BJ (cell line): ENCODE measurements around the gene UNK. TPM values are rescaled to one million over a fixed set of nuclear protein-coding genes. Genes with fewer than 3 reads are reported as not detected.

Experiments used
- CTCF ChIA-PET: fragments of 350-600 bp; formaldehyde crosslinking; extraction: SDS; loops from one replicate; lab custom pipeline; 2021; ENCODE audit warnings: antibody characterized with exemption, inconsistent platforms; lab: Yijun Ruan, JAX
- POLR2A ChIA-PET: fragments of 300-600 bp; sonication (Branson Sonifier 250); formaldehyde crosslinking; extraction: SDS; loops from one replicate; lab custom pipeline; 2021; ENCODE audit warnings: antibody characterized with exemption; lab: Charles Lee
- DNase-seq: peaks from one replicate; pipeline ENCODE4 v3.0.0-alpha.2; 2011; ENCODE audit warnings: low read depth
- H3K27me3 ChIP-seq: 2 replicates; pipeline ENCODE4 v1.6.0; 2011; ENCODE audit warnings: low read length; ENCODE audit not compliant: control insufficient read depth, insufficient read depth
- H3K36me3 ChIP-seq: 2 replicates; pipeline ENCODE4 v1.5.1; 2011; ENCODE audit warnings: low read length; ENCODE audit not compliant: control insufficient read depth, insufficient read depth
- H3K4me3 ChIP-seq: 2 replicates; pipeline ENCODE4 v1.5.1; 2011; ENCODE audit warnings: low read depth, mild to moderate bottlenecking, control low read depth, low read length
- CTCF ChIP-seq: IDR thresholded peaks from 2 replicates; pipeline ENCODE4 v1.5.1; 2011; ENCODE audit warnings: low read depth, mild to moderate bottlenecking, control low read depth, inconsistent platforms, low read length, moderate library complexity; ENCODE audit not compliant: insufficient read depth
- polyA minus RNA-seq: library from RNA; depleted of rRNA, polyadenylated mRNA; stranded (reverse); fragments of >200 nt; gene quantifications from 2 replicates; pipeline ENCODE4 v1.2.3, GENCODE V29; 2011; rRNA and poly(A)+ RNA removed
- polyA plus RNA-seq: library from polyadenylated mRNA; depleted of rRNA; stranded (reverse); fragments of >200 nt; gene quantifications from 2 replicates; pipeline ENCODE4 v1.2.3, GENCODE V29; 2011; rRNA removed

Gene UNK
- polyA plus RNA-seq (7.2 and 8.5 TPM in 2 replicates), polyA minus RNA-seq (9.7 and 11.0 TPM in 2 replicates)

DNA sequence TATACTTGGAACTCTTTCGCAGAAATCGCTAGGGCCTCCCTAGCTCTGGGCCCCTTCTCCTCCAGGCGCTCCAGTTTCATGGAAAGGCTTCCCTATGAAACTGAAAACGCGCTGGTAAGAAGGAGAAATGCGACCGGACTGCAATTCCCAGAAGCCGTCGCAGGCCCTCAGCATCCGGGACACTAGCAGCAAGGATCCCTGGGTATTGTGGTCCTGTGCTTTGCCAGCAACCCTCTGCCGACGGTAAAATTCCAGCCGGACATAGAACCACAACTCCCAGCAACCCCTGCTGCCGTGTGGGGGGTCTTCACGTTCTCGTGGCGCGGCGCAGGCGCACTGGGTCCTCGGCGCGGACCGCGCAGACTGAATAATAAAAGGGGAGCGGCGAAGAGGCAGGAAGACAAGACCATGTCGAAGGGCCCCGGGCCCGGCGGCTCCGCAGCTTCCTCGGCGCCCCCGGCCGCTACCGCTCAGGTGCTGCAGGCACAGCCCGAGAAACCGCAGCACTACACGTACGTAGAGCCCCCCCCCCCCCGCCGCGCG, at the start of gene UNK:
Gene UNK, plus strand, starts transcription at position 334 of the 543 bp plus-strand sequence. Its CDS starts 75 bp downstream, at position 409.
- TF ChIP-seq CTCF, result no peak
- peak; percentile 94 for DNase-seq
- Histone ChIP-seq H3K4me3 (peak within 1 kb of the TSS; percentile 68), H3K27me3 (no peaks in the 10 kb centered on the region), H3K36me3 (no peaks in the 10 kb centered on the region)
- CTCF ChIA-PET, result interaction anchor here (0.5 to 4.9 kb wide), 8 partner anchors 12 to 528 kb away, joined by 3 to 35 read pairs (median 6); partner anchors contain the start of genes GALK1 and MRPL38
- POLR2A ChIA-PET, result interaction anchor here (0.7 to 1.3 kb wide), 2 partner anchors 110 to 288 kb away, joined by 12 to 18 read pairs; no protein-coding TSS in a partner anchor

DNA sequence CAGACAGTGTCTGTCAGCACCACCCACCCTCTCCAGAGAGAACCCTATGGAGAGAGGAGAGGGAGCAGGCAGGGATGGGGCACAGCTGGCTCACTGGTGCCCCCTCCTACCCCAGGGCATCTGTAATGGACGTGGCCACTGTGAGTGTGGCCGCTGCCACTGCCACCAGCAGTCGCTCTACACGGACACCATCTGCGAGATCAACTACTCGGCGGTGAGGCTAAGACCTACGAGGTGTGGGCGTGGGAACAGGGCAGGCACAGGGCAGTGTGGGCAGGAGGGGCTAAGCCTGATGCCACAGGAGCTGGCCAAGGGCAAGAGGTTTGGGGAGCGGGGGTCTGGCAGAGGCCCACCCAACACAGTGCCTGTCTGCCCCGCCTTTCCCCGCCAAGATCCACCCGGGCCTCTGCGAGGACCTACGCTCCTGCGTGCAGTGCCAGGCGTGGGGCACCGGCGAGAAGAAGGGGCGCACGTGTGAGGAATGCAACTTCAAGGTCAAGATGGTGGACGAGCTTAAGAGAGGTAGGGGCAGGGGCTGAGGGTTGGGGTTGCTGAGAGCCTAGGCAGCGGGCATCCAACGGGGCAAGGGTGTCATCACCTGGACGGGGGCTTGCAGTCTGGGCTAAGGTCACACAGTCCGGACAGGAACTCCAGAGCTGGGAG, 48.3 kb upstream of the UNK start:
- ChIA-PET POLR2A (no interaction called here), CTCF (interaction anchor here (0.6 to 3.1 kb wide), 3 partner anchors 11 to 56 kb away, joined by 3 to 17 read pairs (median 3); no protein-coding TSS in a partner anchor)
- no peak for DNase-seq

GRCh38 chr17:75737133-75737962, 47.3 kb upstream of the UNK start:
- no peaks in the 10 kb centered on the region for H3K36me3 ChIP-seq
- CTCF ChIA-PET, result interaction anchor here (0.6 to 3.1 kb wide), 6 partner anchors 10 to 104 kb away, joined by 3 to 17 read pairs (median 6); partner anchors contain the start of gene SMIM5
- H3K27me3 ChIP-seq, result no peaks in the 10 kb centered on the region
- no peak for DNase-seq
- POLR2A ChIA-PET, result no interaction called here
- no peak for TF ChIP-seq CTCF
- no peak overlapping the region for H3K4me3 ChIP-seq

More for the DNA sequence above, 48.3 kb upstream of the UNK start:
- Histone ChIP-seq H3K36me3 (no peaks in the 10 kb centered on the region), H3K4me3 (no peak overlapping the region), H3K27me3 (no peaks in the 10 kb centered on the region)
- TF ChIP-seq CTCF, result no peak

DNA sequence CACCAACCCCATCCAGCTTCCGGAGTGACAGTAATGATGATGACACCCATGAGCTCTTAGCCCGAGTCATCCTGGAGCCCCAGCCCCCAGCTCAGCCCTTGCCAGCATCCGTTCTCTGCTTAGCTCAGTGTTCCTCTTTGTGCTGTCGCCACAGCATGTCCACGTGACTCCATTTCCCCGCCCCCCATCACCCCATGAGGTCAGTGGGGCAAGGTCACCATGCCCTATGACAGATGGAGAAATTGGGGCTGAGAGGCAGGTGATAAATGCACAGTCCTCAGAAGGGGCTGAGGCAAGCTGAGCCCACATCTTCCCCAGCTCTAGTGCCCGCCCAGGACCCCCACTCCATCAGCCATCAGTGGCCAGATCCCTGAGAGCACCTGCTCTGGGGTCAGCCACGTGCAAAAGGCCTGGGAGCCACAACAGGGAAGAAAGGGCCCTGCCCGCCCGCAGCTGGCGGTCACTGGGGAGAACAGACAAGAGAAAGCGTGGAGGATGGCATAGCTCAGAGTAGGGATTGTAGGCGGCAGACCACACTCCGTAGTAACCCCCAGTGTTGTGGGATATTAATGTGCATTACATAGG, 46.3 kb upstream of the UNK start:
- TF ChIP-seq CTCF, result no peak
- CTCF ChIA-PET, result interaction anchor here (1.0 to 3.1 kb wide), 7 partner anchors 9 to 105 kb away, joined by 3 to 17 read pairs (median 10); partner anchors contain the start of gene SMIM5
- H3K4me3 ChIP-seq, result no peak overlapping the region
- no peak for DNase-seq
- no peaks in the 10 kb centered on the region for H3K27me3 ChIP-seq
- POLR2A ChIA-PET, result no interaction called here
- H3K36me3 ChIP-seq, result no peaks in the 10 kb centered on the region
